Pancreas (tissue), 10 donors: ENCODE results near the gene SLC8A1. TPM values are rescaled to one million over a fixed set of nuclear protein-coding genes. Genes with fewer than 3 reads are reported as not detected.

Experiments
- ATAC-seq, 4 donors: fragments of 200-7000 bp; cut with Tn5 transposase; one replicate each; pipeline versions ENCODE4 v1.8.0 to v1.9.1; 2020; ENCODE audit warnings: mild to moderate bottlenecking in 4 of 4, moderate library complexity in 4 of 4
- DNase-seq, 6 donors: peaks; one replicate each; pipeline ENCODE4 v3.0.0-alpha.2; 2020
- FAIRE-seq: peaks from 2 replicates; lab custom pipeline; 2012; peaks lifted over from hg19 to GRCh38; lab: Jason Lieb, UNC
- H3K27ac ChIP-seq, 4 donors: fragments of 200-600 bp; sonication (generic); 1 replicate in 3 of 4; 2 replicates in 1 of 4; pipeline versions ENCODE4 v1.5.0 to v1.8.0; 2020
- H3K27me3 ChIP-seq, 4 donors: fragments of 200-600 bp; one replicate each; pipeline ENCODE4 v1.8.0; 2021
- H3K36me3 ChIP-seq, 3 donors: fragments of 200-600 bp; sonication (generic) in 1 of 3; one replicate each; pipeline versions ENCODE4 v1.5.0 to v1.8.0; 2020 to 2021
- H3K4me1 ChIP-seq, 3 donors: fragments of 200-600 bp; one replicate each; pipeline ENCODE4 v1.8.0; 2021
- H3K4me3 ChIP-seq, 4 donors: fragments of 200-600 bp; sonication (generic) in 2 of 4; one replicate each; pipeline versions ENCODE4 v1.5.0 to v1.8.0; 2020 to 2021
- H3K9me3 ChIP-seq, 4 donors: fragments of 200-600 bp; one replicate each; pipeline ENCODE4 v1.8.0; 2021
- WGBS, 2 donors: extraction: QIAGEN DNeasy Blood & Tissue Kit; methylation state at CpG; one replicate each; pipeline ENCODE4 v1.1.7; 2013; 5-methylcytosine and 5-hydroxymethylcytosine counted together
- intact Hi-C, 3 donors: fragments of 100-400 bp; cut with DNase I; formaldehyde crosslinking; loops; one replicate each; pipeline versions ENCODE4 v1.11.1 to v1.14.2; 2022
- polyA plus RNA-seq, 2 donors: library from polyadenylated mRNA; stranded (reverse); fragments of 200-250 nt; gene quantifications; one replicate each; pipeline ENCODE4 v1.2.3, GENCODE V29; 2013
- total RNA-seq, 6 donors: library from RNA; stranded (reverse); fragmentation: NEBNext Ultra II Directional in 4 of 6; extraction: Animal tissue kit (Norgen Biotek cat#: 25700) in 4 of 6; gene quantifications; one replicate each; pipeline versions ENCODE4 v1.2.1 to v1.2.4, GENCODE V29; 2021 to 2023
- TF ChIP-seq, protein P1 (sequence below), 4 donors: fragments of 200-600 bp; sonication (generic) in 3 of 4; IDR thresholded peaks; one replicate each; pipeline versions ENCODE4 v1.5.0 to v1.8.0; 2021; ENCODE audit warnings: antibody characterized with exemption in 4 of 4
- donor health status: healthy with polysubstance abuse.
- donor health status: DM: no; HTN: no; CAD: no; lungs with moderate emphysema.
- donor health status: DM: no; HTN: no; CAD: no.
- donor health status: control.
- donor health status: control.
- donor health status: Bipolar disorder and iron deficiency.
- donor health status: DM: yes; HTN: yes; CAD: no.
- donor health status: DM: no; HTN: no; CAD: no.
- donor health status: DM: no; HTN: no; CAD: no.
- donor health status: DM: yes; HTN: yes; CAD: no.

Gene SLC8A1
- total and polyA plus RNA-seq, 8 donors: 0.19 to 12.4 (median 2.3) TPM

DNA sequence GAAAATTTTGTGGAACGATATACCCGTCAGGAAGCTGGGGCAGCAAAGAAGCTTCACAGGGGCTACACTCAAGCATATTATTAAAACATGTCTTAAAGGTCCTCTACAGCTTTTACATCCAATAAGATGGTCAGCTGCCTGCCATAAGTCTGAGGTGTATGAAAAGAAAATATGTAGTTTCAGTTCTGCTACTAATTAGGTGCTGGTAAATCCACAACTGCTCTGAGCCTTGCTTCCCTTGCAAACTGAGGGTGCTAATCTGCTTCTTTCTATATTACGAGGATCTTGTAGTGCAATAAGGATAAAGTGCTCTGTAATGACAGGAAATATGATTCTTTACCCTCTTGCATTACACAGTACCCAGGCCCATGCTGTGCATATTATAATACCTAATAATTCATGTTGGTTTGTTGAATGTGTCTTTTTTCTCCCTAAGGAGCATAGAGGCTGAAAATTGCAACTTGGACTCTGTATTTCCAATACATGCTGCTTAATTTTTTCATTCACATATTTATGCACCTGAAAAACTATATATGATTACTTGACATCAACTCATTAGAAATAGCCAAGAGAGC, 14.5 kb upstream of the SLC8A1 start:
- intact Hi-C loops: no loop called here
- no peak for FAIRE-seq

DNA sequence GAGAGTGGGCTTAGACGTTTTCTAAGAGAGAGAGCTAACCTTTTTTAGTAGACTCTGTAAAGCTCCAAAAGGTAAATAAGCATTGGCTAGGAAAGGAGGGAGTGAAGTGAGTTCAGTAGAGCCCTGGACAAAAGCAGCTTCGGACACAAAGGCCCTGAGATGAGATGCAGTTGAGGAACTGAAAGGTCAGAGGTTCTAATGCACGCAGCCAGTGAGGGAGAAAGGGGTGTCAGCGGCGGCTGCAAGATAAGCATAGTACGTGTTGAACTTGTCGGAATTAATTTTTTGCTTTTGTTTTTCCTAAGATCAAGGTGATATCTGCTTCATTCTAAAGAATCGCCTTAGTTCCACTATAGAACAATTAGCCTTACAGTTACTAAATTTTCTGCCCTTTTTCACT, 11.2 kb upstream of the SLC8A1 start:
- FAIRE-seq (no peak), ATAC-seq (no peak), DNase-seq (no peak)
- Histone ChIP-seq H3K4me3 (no peak overlapping the region), H3K27me3 (no peaks in the 10 kb centered on the region), H3K27ac (no peak overlapping the region), H3K9me3 (no peaks in the 10 kb centered on the region), H3K36me3 (no peaks in the 10 kb centered on the region), H3K4me1 (no peaks in the 10 kb centered on the region)
- intact Hi-C loops: no loop called here
- TF ChIP-seq, protein P1, sequence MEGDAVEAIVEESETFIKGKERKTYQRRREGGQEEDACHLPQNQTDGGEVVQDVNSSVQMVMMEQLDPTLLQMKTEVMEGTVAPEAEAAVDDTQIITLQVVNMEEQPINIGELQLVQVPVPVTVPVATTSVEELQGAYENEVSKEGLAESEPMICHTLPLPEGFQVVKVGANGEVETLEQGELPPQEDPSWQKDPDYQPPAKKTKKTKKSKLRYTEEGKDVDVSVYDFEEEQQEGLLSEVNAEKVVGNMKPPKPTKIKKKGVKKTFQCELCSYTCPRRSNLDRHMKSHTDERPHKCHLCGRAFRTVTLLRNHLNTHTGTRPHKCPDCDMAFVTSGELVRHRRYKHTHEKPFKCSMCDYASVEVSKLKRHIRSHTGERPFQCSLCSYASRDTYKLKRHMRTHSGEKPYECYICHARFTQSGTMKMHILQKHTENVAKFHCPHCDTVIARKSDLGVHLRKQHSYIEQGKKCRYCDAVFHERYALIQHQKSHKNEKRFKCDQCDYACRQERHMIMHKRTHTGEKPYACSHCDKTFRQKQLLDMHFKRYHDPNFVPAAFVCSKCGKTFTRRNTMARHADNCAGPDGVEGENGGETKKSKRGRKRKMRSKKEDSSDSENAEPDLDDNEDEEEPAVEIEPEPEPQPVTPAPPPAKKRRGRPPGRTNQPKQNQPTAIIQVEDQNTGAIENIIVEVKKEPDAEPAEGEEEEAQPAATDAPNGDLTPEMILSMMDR (IDR thresholded peaks at IDR 0.05): no peak
- WGBS, 2 donors: 53 to 57% methylated on average over 8 of the region's 8 CpGs

More for the DNA sequence above, 14.5 kb upstream of the SLC8A1 start:
- no peak overlapping the region for H3K4me3 ChIP-seq
- DNase-seq: no peak
- H3K9me3 ChIP-seq: no peaks in the 10 kb centered on the region
- 76 to 85% methylated on average over 3 of the region's 3 CpGs for WGBS, 2 donors
- no peak for ATAC-seq
- H3K36me3 ChIP-seq: no peaks in the 10 kb centered on the region
- H3K4me1 ChIP-seq: no peaks in the 10 kb centered on the region
- no peaks in the 10 kb centered on the region for H3K27me3 ChIP-seq
- TF ChIP-seq, protein P1 (IDR thresholded peaks at IDR 0.05): no peak
- H3K27ac ChIP-seq: no peak overlapping the region

DNA sequence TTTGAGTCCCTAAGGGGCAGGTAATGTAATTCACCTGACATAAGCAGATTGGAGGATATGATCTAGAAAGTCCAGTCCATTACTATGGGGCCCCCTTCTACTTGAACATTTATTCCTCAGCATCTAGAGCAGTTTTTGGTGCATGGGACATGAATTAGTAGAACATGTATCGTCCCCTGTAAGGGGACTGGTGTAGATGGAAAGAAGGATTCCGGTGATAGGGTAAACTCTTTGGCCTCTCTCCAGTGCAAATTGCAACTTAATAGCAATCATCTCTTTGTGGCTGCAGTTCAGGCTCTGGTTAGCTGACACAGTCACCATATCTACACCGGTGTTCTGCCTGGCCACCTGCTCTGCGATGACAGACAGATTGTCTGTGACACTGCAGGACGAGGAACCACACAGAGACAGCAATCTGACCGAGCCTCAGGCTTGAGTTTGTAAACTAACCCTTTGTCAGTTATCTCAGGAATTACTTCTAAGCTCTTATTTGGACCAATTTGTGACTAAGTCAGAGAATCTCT, 6.4 kb upstream of the SLC8A1 start:
- no peaks in the 10 kb centered on the region for H3K4me1 ChIP-seq
- H3K36me3 ChIP-seq: no peaks in the 10 kb centered on the region
- intact Hi-C loops: no loop called here
- H3K27me3 ChIP-seq: no peaks in the 10 kb centered on the region
- H3K27ac ChIP-seq: no peak overlapping the region
- H3K4me3 ChIP-seq: no peak overlapping the region
- no peaks in the 10 kb centered on the region for H3K9me3 ChIP-seq
- peak in 2 of 4 donors; percentile 17 to 20 for ATAC-seq
- no peak for DNase-seq
- TF ChIP-seq, protein P1 (IDR thresholded peaks at IDR 0.05): no peak
- WGBS, 2 donors: 28 to 31% methylated on average over 6 of the region's 6 CpGs
- FAIRE-seq: no peak

DNA sequence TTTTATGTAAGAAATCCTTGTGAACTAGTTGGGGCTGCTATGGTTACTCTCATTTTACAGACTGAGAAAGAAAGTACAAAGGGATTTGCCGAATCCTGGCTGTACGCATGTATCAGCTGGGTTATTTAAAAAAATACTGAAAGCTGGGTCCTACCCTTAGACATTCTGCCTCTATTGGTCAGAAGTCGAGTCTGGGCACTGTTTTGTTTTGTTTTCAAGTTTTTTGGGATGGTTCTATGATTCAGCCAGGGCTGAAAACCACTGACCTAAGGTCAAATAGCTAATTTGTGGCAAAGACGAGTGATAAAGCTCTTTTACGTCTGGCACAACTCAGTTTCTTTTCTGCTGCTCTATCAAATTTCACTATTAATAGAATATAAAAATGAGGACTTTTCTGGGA, 5.9 kb upstream of the SLC8A1 start:
- Histone ChIP-seq H3K36me3 (no peaks in the 10 kb centered on the region), H3K27me3 (no peaks in the 10 kb centered on the region), H3K9me3 (no peaks in the 10 kb centered on the region), H3K4me3 (no peak overlapping the region), H3K4me1 (no peaks in the 10 kb centered on the region), H3K27ac (no peak overlapping the region)
- intact Hi-C loops: no loop called here
- DNase-seq (no peak), ATAC-seq (no peak), FAIRE-seq (no peak)
- 56 to 61% methylated on average over 5 of the region's 5 CpGs for WGBS, 2 donors
- TF ChIP-seq, protein P1 (IDR thresholded peaks at IDR 0.05): no peak

DNA sequence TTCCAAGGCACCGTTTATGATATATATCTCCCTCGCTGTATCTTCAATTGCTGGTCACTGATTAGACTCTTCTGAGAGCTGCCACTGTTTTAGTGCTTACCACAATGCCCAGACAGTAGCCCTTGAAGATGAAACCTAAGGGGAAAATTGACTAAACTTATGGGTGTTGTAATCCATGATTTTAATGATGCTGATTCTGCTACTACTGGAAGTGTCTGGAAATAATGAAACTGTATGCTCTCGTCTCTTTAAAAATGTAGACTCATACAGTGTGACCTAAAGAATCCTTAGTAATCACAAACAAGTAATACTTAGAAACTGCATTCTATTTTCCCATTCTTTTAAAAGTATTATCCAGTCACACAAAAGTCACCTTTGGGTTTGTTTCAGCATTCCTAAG, 5.5 kb upstream of the SLC8A1 start:
- TF ChIP-seq, protein P1 (IDR thresholded peaks at IDR 0.05): no peak
- intact Hi-C loops: no loop called here

More for the DNA sequence above, 5.5 kb upstream of the SLC8A1 start:
- Histone ChIP-seq H3K36me3 (no peaks in the 10 kb centered on the region), H3K9me3 (no peaks in the 10 kb centered on the region), H3K27me3 (peaks cover 0 to 4% (median 0%) of the 10 kb centered on the region in 4 donors), H3K4me3 (no peak overlapping the region), H3K27ac (no peak overlapping the region), H3K4me1 (no peaks in the 10 kb centered on the region)
- FAIRE-seq: no peak
- WGBS, 2 donors: 47 to 55% methylated on average over 3 of the region's 3 CpGs
- no peak for ATAC-seq
- no peak for DNase-seq
